Stimulated activated naive B cell treated with anti-CD40 and anti-IgM and Interleukin-4, amounts not matched to agents 10 μg/mL and 1 μg/mL and 100 μg/mL, for 72 hours (primary cell): ENCODE measurements around the gene SELENON.

Experiments used
- ATAC-seq, 2 donors: fragments of 150-1000 bp; cut with Tn5 transposase; replicated peaks; 2 replicates each; pipeline ENCODE4 v1.10.0; 2021; ENCODE audit warnings: moderate library complexity in 1 of 2
- DNase-seq: peaks from one replicate; pipeline ENCODE4 v3.0.0; 2021
- H3K27ac Mint-ChIP-seq: one replicate; pipeline ENCODE4 v1.8.0; 2022; ENCODE audit warnings: mild to moderate bottlenecking, mixed read lengths
- H3K27me3 Mint-ChIP-seq, 2 donors: one replicate each; pipeline ENCODE4 v1.8.0; 2022; ENCODE audit warnings: mixed read lengths in 2 of 2
- H3K36me3 Mint-ChIP-seq, 2 donors: one replicate each; pipeline ENCODE4 v1.8.0; 2022; ENCODE audit warnings: mixed read lengths in 2 of 2, mild to moderate bottlenecking in 1 of 2
- H3K4me1 Mint-ChIP-seq, 2 donors: one replicate each; pipeline ENCODE4 v1.8.0; 2022; ENCODE audit warnings: mixed read lengths in 2 of 2, mild to moderate bottlenecking in 1 of 2
- H3K4me3 Mint-ChIP-seq, 2 donors: one replicate each; pipeline ENCODE4 v1.8.0; 2022; ENCODE audit warnings: mild to moderate bottlenecking in 2 of 2, mixed read lengths in 2 of 2, moderate library complexity in 1 of 2
- H3K9me3 Mint-ChIP-seq, 2 donors: one replicate each; pipeline ENCODE4 v1.8.0; 2022; ENCODE audit warnings: mixed read lengths in 2 of 2, mild to moderate bottlenecking in 1 of 2

SELENON gene

GRCh38 chr1:25765923-25766589, 33.9 kb upstream of the SELENON start:
- DNase-seq (no peak), ATAC-seq (peak in 1 of 2 donors; percentile 21)
- peaks cover 26 to 37% of the 10 kb centered on the region in 2 donors for H3K4me1 Mint-ChIP-seq
- H3K4me3 Mint-ChIP-seq: no peak overlapping the region
- H3K27me3 Mint-ChIP-seq: peaks cover 36 to 38% of the 10 kb centered on the region in 2 donors
- no peaks in the 10 kb centered on the region for H3K36me3 Mint-ChIP-seq
- no peaks in the 10 kb centered on the region for H3K9me3 Mint-ChIP-seq
- no peak overlapping the region for H3K27ac Mint-ChIP-seq

GRCh38 chr1:25766721-25767436, 33.1 kb upstream of the SELENON start:
- Mint-ChIP-seq H3K36me3 (no peaks in the 10 kb centered on the region), H3K27me3 (peaks cover 44% of the 10 kb centered on the region in 2 donors), H3K9me3 (no peaks in the 10 kb centered on the region), H3K4me3 (no peak overlapping the region), H3K27ac (no peak overlapping the region), H3K4me1 (peaks cover 34 to 45% of the 10 kb centered on the region in 2 donors)
- DNase-seq (no peak), ATAC-seq (no peak)

- no peak for ATAC-seq
- Mint-ChIP-seq H3K4me1 (peaks cover 37 to 49% of the 10 kb centered on the region in 2 donors), H3K9me3 (no peaks in the 10 kb centered on the region)
Observed at GRCh38 chr1:25767437-25767770, 32.6 kb upstream of the SELENON start.

GRCh38 chr1:25768999-25769398, 31.0 kb upstream of the SELENON start:
- H3K27me3 Mint-ChIP-seq: peaks cover 50 to 55% of the 10 kb centered on the region in 2 donors
- H3K4me3 Mint-ChIP-seq: no peak overlapping the region
- ATAC-seq: no peak
- H3K9me3 Mint-ChIP-seq: no peaks in the 10 kb centered on the region
- H3K4me1 Mint-ChIP-seq: peaks cover 46 to 58% of the 10 kb centered on the region in 2 donors
- H3K27ac Mint-ChIP-seq: no peak overlapping the region
- no peak for DNase-seq
- no peaks in the 10 kb centered on the region for H3K36me3 Mint-ChIP-seq

More at GRCh38 chr1:25767437-25767770, 32.6 kb upstream of the SELENON start:
- no peak for DNase-seq
- Mint-ChIP-seq H3K4me3 (no peak overlapping the region), H3K27ac (no peak overlapping the region), H3K36me3 (no peaks in the 10 kb centered on the region), H3K27me3 (peaks cover 44 to 48% of the 10 kb centered on the region in 2 donors)

GRCh38 chr1:25769625-25770383, 30.2 kb upstream of the SELENON start:
- no peak for DNase-seq
- Mint-ChIP-seq H3K27ac (no peak overlapping the region), H3K36me3 (no peaks in the 10 kb centered on the region), H3K27me3 (peaks cover 50 to 55% of the 10 kb centered on the region in 2 donors), H3K4me1 (peaks cover 53 to 66% of the 10 kb centered on the region in 2 donors), H3K9me3 (no peaks in the 10 kb centered on the region), H3K4me3 (peak overlapping the region in 1 of 2 donors; percentile 14)
- no peak for ATAC-seq

GRCh38 chr1:25770541-25771220, 29.3 kb upstream of the SELENON start:
- peaks cover 58 to 69% of the 10 kb centered on the region in 2 donors for H3K4me1 Mint-ChIP-seq
- no peak overlapping the region for H3K27ac Mint-ChIP-seq
- DNase-seq (no peak), ATAC-seq (no peak)
- no peaks in the 10 kb centered on the region for H3K9me3 Mint-ChIP-seq
- peak overlapping the region; percentile 44 to 74 for H3K4me3 Mint-ChIP-seq
- H3K36me3 Mint-ChIP-seq: no peaks in the 10 kb centered on the region
- H3K27me3 Mint-ChIP-seq: peaks cover 50 to 61% of the 10 kb centered on the region in 2 donors

- Mint-ChIP-seq H3K4me1 (peaks cover 54 to 62% of the 10 kb centered on the region in 2 donors), H3K27me3 (peaks cover 50 to 61% of the 10 kb centered on the region in 2 donors), H3K9me3 (no peaks in the 10 kb centered on the region), H3K4me3 (peak overlapping the region; percentile 44 to 74), H3K36me3 (no peaks in the 10 kb centered on the region), H3K27ac (peak overlapping the region; percentile 22)
- DNase-seq (no peak), ATAC-seq (peak; percentile 51 to 53)
Observed at GRCh38 chr1:25771221-25772114, 28.5 kb upstream of the SELENON start.

- peak overlapping the region; percentile 16 for H3K27ac Mint-ChIP-seq
- H3K36me3 Mint-ChIP-seq: no peaks in the 10 kb centered on the region
- no peak for DNase-seq
- no peak for ATAC-seq
- H3K4me1 Mint-ChIP-seq: peaks cover 54 to 62% of the 10 kb centered on the region in 2 donors
- peak overlapping the region; percentile 44 to 74 for H3K4me3 Mint-ChIP-seq
- no peaks in the 10 kb centered on the region for H3K9me3 Mint-ChIP-seq
- H3K27me3 Mint-ChIP-seq: peaks cover 49 to 61% of the 10 kb centered on the region in 2 donors
Observed at GRCh38 chr1:25772164-25772563, 27.8 kb upstream of the SELENON start.

GRCh38 chr1:25772692-25773245, 27.2 kb upstream of the SELENON start:
- ATAC-seq (no peak), DNase-seq (no peak)
- Mint-ChIP-seq H3K9me3 (no peaks in the 10 kb centered on the region), H3K36me3 (no peaks in the 10 kb centered on the region), H3K4me3 (no peak overlapping the region), H3K27ac (peak overlapping the region; percentile 1), H3K4me1 (peaks cover 51 to 62% of the 10 kb centered on the region in 2 donors), H3K27me3 (peaks cover 43 to 55% of the 10 kb centered on the region in 2 donors)

- DNase-seq (no peak), ATAC-seq (no peak)
- Mint-ChIP-seq H3K27ac (no peak overlapping the region), H3K27me3 (peaks cover 35 to 47% of the 10 kb centered on the region in 2 donors), H3K4me1 (peaks cover 52 to 62% of the 10 kb centered on the region in 2 donors), H3K9me3 (no peaks in the 10 kb centered on the region), H3K36me3 (no peaks in the 10 kb centered on the region), H3K4me3 (no peak overlapping the region)
Observed at GRCh38 chr1:25773441-25774125, 26.4 kb upstream of the SELENON start.

GRCh38 chr1:25774206-25774803, 25.7 kb upstream of the SELENON start:
- Mint-ChIP-seq H3K36me3 (no peaks in the 10 kb centered on the region), H3K4me1 (peaks cover 50 to 56% of the 10 kb centered on the region in 2 donors), H3K4me3 (no peak overlapping the region), H3K27ac (peak overlapping the region; percentile 31), H3K9me3 (no peaks in the 10 kb centered on the region), H3K27me3 (peaks cover 28 to 39% of the 10 kb centered on the region in 2 donors)
- no peak for ATAC-seq
- no peak for DNase-seq
